SW480 (cell line): Measurements from ENCODE around the gene CCKAR.
A peak's percentile ranks its signal among the peaks of the same experiment; 100 is the strongest.

Experiments used
- DNase-seq: peaks from one replicate; pipeline ENCODE4 v3.0.0-alpha.2; 2016; ENCODE audit warnings: low spot score

The CCKAR gene

DNA sequence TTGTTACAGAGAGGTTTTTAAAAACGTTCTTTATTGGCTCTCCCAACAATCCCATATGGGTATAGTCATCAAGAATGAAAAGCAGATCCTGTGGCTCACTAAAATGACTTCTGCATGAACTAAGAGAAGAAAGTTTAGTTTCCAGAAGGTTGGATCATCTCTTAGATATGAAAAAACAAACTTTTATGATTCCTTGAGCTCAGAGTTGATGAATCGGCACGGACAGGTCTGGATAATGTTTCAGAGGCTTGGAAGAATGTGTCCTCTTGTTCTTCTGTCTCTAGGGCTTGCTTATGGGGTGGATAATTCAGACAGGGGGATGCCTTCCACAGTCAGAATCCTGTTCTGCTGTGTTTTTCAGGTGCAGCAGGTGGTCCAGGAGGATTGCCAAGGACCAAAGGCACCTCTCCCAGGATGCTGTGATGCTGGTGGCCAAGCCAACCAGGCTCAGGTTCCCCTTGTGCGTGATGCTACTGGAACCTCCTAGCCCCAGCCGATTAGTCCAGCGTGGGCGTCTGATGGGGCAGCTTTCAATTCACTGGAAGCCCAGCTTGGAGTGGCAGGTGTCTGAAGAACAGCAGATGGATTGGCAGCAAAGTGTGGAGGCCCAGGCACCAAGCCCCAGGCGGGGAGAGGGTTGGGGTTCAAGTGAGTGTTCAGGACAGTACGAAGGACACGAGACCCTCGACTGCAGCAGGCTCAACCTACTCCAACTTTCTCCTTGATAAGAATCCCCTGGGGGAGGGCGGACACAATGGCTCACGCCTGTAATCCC is 30.3 kb downstream of the CCKAR start:
- no peak for DNase-seq

DNA sequence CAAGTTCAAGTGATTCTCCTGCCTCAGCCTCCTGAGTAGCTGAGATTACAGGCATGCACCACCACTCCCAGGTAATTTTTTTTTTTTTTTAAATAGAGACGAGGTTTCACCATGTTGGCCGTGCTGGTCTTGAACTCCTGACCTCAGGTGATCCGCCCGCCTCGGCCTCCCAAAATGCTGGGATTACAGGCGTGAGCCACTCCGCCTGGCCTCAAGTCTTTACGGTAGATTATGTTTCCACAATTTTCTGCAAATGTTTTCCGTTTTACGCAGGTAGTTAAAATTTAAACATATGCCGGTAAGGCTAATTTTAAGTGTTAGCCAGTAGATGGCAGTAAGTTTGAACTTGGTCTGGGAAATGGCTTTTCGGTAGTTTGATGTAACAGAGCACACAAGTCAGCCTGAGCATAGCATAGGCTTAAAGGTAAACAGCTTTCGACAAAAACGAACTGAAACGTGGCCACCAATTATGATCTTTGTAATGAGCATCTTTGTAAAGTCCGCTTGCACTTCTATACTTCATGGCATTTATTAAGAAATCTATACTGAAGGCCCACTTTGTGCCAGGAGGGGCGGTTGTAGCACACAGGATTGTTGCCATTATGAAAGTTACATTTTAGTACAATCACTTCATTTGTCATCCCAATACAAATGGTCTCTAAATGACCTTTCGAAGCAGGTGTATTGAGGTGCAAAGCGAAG is 31.1 kb downstream of the CCKAR start:
- peak; percentile 54 for DNase-seq

DNA sequence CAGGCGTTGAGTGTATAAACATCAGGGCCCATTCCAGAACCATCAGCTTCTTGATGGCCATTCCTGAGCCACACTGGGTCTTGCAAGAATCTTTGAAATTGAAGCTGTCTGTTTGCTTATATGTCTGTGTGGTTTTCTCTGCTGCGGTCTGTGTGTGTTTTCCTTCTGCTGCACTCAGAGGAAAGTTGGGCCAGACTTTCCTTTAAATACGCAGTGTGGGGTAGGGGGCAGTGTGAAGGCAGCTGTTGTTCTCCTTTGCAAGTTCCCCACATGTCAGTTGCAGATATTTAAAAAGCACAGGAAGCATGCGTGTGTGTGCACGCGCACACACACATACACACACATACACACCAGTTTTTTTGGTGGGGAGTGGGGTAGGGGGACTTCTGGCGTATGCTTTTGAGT is 32.1 kb downstream of the CCKAR start:
- DNase-seq, result no peak

DNA sequence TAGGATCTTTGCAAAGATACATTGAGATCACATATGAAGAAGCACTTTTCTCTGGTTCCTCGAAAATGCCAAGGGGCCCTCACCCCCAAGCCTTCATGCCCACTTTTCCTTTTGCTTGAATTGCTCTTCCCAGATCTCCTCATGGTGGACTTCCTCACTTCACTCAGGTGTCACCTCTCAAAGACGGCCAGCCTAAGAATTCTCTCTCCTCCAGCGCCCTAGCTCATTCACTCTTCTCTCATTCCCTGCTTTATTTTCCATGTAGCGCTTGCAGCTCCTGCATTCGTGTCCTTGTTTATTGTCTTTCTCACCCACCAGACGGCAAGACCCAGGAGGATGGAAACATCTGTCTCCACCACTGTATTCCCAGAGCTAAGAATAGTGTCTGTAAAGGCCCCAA is 32.9 kb downstream of the CCKAR start:
- no peak for DNase-seq

DNA sequence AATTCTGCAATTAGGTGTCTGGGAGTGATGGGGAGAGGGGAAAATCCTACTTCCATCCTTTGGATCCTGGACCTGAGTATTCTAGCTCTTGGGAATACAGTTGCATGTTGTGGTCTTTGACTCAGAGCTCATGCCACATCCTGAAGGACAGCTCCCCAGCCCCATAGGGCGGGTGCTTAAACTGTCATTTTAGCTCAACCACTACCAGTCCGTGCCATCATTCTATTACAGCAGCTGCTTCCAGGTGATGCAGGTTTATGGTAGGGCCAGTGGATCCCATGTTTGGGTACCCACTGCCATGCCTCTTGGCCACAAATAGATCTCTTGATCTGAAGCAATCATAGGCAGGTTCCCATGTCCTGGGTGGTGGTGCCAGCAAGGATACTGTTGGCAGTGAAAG is 34.7 kb downstream of the CCKAR start:
- DNase-seq, result no peak

DNA sequence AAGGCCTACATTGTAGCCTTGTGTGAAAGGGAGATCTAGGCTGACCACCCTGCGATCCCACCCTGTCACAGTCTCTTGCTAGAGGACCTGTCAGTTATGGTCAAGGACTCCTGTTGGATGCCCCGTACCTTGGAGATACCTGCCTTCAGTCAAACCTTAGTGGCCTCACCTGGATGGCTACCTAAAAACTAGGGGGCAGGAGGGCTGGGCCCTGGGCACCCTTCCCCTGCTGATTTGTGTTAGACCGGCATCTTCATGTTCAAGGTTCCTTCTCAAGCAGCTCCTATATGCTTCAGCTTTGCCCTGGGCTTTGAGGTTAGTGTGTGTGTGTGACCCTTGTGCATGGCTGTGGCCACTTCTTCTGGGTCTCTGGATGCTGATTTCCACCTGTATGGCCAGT is 35.3 kb downstream of the CCKAR start:
- DNase-seq, result no peak

DNA sequence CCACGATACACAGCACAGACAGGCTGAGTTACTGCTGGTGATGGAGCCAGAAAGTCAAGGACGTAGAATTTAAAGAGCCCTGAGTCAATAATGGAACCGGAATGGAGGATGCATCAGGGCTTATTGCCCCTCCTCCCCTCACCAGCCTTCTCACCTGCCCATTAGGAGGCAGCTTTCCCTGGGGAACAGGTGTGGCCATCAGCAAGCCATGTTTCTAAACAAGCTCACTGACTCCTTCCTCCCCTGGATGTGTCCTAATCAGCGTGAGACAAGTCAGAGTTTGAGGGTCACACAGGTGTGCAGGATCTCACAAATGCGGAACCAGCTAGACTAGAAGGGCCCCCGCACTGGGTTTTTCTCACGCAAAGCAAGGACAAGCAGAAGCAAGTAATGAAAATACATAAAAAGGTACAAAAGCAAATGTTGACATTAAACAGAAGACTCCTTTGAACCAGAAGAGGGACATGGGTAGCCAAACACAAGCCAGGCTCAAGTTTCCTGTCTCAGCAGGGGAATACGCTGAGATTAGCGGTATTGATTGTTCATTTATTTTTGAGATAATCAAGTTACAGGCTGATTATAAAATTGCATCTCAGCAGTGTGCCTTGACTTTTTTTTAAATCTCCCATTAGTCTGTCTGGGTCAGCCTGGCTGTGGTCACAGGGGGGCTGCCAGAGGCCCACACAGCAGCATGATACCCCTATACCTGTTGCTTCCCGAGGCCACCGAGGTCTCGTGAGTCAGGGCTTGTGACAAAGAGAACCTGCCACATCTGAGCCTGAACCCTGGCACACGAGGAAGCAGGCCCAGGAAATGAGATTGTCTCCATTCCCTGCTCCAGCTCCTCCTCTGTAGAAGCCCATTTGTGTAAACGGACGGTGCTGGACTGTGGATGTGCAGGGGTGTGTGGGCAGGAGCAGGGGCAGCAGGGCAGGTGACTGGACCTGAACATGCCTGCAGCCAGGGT is 37.4 kb downstream of the CCKAR start:
- DNase-seq, result no peak

DNA sequence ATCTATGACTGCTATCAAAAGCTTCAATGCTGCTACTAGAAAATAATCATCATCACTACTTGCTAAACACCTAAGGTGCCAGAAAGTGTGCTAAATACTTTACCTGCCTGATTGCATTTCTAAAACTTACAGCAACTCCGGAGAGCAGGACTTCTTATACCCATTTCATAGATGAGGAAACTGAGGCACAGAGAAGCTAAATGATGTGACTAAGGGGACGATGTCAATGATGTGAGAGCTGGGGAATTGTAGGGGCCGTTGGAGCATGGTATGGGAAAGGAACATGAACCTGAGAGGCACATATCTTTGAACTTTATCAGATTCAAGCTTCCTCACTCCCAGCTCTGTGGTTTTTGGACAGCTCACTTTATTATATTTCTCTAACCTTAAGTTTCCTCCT is 38.7 kb downstream of the CCKAR start:
- no peak for DNase-seq

DNA sequence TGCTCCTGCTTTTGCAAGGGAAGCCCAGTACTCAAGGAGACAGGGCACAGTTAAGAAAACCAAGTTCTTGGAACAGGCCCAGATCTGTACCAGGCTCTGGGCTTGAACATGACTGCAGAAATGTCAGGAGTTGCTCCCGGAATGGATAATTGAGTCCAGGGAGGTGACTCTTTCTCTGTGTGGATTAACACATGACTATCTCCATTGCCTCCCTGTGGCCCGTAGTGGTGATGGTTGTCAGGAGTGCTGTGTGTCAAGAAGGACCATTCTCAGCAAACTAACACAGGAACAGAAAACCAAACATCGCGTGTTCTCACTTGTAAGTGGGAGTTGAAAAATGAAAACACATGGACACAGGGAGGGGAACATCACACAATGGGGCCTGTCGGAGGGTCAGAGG is 39.9 kb downstream of the CCKAR start:
- DNase-seq, result no peak

DNA sequence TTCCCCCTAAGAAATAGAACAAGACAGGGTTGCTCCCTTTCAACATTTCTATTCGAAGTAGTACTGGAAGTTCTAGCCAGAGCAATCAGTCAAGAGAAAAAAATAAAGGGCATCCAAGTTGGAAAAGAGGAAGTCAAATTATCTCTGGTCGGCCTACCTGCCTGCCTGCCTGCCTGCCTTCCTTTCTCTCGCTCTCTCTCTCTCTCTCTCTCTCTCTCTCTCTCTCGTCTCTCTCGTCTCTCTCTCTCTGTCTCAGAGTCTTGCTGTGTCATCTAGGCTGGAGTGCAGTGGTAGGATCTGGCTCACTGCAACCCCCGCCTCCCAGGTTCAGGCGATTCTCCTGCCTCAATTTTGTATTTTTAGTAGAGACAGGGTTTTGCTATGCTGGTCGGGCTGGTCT is 42.9 kb downstream of the CCKAR start:
- DNase-seq, result no peak

DNA sequence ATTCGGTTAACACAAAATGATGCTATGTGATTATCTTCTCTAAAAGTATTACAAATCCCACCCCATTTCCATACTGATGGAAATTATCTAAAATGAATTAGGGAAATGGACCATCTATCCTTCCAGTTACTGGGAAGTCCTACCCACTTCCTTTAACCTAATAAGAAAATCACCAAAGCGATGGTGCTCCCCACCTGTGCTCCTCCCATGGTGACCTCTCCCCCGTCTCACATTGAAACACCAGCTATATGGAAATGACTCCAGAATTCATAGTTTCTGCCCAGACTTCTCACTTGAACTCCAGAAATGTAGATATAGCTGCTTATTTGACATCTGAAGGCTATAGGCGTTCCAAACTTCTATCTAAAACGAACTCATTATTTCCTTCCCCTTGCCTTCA is 48.5 kb downstream of the CCKAR start:
- DNase-seq, result no peak

DNA sequence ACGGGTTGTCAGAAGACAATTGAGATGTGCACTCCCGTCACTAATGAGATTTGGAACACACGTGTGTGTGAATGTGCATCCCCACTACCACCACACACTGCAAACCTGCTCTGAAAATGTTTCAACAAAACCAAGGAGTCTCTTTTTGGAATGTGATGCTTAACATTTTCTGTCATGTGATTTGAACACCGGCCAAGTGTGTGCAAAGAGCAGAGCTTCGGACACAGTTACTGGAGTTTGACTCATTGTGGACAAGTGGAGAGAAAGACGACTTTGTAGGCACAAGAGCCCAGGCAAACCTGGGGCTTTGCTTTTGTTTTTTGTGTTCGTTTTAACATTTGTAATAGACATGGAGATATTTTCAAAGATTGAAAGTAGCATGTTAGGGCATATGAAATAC is 49.2 kb downstream of the CCKAR start:
- DNase-seq, result no peak

DNA sequence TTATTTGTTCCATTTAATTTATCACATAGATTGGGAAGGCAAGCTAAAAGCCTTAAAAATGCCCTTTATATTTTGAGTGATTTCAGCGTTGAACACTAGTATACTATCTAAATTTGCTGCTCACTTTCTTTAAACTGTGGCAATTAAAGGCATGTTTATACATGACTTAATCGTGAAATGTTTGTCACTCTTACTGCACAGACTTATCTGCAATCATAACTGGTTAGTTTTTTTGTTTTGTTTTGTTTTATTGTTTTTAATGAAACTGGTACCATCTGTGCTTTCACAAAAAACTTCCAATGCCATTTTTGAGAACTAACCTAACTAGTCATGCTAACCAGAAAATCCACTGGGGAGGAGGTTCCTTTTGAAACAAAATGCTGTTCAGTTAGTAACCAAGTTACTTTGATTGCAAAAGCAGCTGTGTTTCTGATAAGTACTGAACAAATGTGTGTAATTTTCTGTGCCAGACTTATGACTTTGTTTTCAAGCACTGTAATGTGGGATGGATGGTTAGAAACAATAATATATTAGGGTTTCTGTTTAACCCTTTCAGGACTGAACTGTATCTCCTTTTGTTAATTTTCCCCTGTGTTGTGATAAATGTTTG is 56.1 kb downstream of the CCKAR start:
- DNase-seq, result no peak

DNA sequence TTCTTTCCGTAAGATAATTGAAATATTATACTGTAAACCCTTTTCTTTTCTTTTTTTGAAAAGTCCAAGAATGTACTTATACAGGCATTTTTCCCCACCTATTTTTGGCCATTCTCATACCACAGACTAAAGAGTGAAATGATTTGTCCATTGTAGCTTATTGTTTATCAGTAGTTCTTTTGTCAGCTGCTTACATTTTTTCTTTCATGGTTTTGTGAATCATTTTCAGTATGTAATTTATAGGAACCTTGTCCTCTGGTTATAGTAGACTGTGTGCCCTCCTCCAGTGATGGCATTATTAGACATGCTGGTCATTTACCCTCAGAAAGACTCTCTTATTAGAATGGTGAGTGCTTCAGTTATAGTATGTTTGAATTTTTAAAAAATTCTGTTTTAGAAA is 56.7 kb downstream of the CCKAR start:
- DNase-seq, result no peak

DNA sequence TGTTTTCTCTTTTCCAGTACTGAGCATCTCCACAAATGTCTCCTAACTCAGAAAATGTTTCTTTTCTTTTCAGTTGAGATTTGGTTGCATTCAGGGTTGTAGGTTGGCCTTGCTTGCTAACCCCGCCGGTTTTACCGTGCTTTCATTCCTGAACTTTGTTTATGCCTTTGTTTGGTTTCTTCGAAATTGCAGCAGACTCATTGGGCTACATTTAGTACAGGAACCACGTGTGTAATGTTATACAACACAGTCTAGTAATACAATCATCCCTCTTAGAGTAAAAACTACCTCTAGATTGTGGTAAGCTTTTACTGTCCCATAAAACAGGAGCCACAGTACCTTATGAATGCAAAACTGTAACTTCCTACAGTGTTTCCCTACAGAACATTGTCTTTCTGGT is 57.9 kb downstream of the CCKAR start:
- no peak for DNase-seq

DNA sequence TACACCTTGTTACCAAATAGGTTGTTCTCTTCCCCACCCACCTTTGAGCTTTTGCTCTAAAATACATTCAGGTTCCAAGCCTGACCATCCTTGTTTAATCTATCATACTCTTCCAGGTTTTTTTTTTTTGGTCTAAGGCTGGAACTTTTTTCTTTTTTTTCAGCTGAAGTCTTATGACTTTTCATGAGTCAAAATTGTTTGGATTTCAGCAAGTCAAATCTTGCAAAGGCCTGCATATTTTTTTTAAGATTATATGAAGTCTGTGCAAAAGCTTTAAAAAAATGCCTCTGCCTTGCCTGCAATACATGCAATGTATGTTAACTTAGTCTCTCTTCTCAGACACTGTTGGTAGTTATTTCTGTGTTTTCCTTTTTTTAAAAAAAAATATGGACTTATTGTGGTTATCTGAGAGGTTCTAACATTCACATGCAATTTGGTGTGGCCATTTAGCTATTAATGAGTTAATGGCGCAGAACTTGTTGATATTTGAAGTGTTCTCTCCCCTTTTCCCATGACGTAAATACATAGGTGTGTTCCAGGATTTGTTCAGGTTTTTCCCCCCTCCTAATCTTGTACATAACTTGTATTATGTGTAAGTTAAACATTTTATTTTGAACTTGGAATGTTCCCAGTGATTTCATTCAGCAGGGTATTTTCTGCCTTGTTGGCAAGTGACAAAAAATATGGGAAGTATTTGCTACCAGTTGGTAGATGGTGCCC is 58.7 kb downstream of the CCKAR start:
- DNase-seq, result no peak
